ENCODE results near the gene KCNMA1. TPM values are rescaled to one million over a fixed set of nuclear protein-coding genes. Genes with fewer than 3 reads are reported as not detected.

KCNMA1 gene
- total RNA-seq, 1 experiment from 2014 or later, result 143 TPM

GRCh38 chr10:77664696-77665095 lies 27.1 kb upstream of the KCNMA1 start:
- POLR2A ChIA-PET (ENCODE audit: unreplicated experiment), result no interaction called here
- DNase-seq, result no peak
- no peak for ATAC-seq
- Histone ChIP-seq H3K4me2 (ENCODE audit: low read length) (no peak overlapping the region), H3K36me3 (ENCODE audit: low read depth, low read length) (no peaks in the 10 kb centered on the region), H3K27me3 (ENCODE audit: low read length) (peaks cover 19% of the 10 kb centered on the region; the same call in 1 of the 2 replicates), H2AFZ (ENCODE audit: low read length) (no peak overlapping the region), H3K9me2 (replicated peaks; ENCODE audit: low read length) (no peaks in the 10 kb centered on the region), H3K27ac (ENCODE audit: low read length) (no peak overlapping the region), H3K4me3 (ENCODE audit: low read length) (no peak overlapping the region), H3K9me3 (ENCODE audit: low read length) (no peaks in the 10 kb centered on the region), H3K9ac (ENCODE audit: low read length) (no peak overlapping the region), H4K20me1 (ENCODE audit: low read length) (no peaks in the 10 kb centered on the region), H3F3A (ENCODE audit: low read length, unreplicated experiment) (no peaks in the 10 kb centered on the region), H3K4me1 (ENCODE audit: insufficient read depth, low read length) (no peaks in the 10 kb centered on the region), H3K79me2 (ENCODE audit: low read length) (no peaks in the 10 kb centered on the region)
- TF ChIP-seq CTCF (conservative IDR thresholded peaks at IDR 0.05; ENCODE audit: low read depth, low read length), result no peak
- TF ChIP-seq EZH2 (IDR thresholded peaks at IDR 0.05; ENCODE audit: low read length, unreplicated experiment), result no peak
- intact Hi-C loops (cut with micrococcal nuclease), result no loop called here
- no TSS peak for BruUV-seq (replicated peaks)
- CTCF ChIA-PET, result no interaction called here

GRCh38 chr10:77664008-77664407 lies 26.4 kb upstream of the KCNMA1 start:
- intact Hi-C loops (cut with micrococcal nuclease), result no loop called here

GRCh38 chr10:77661674-77662073 lies 24.1 kb upstream of the KCNMA1 start:
- H3K4me3 ChIP-seq (ENCODE audit: low read length), result no peak overlapping the region
- no peak for DNase-seq
- ATAC-seq, result no peak
- H3K4me1 ChIP-seq (ENCODE audit: insufficient read depth, low read length), result no peaks in the 10 kb centered on the region
- peaks cover 19% of the 10 kb centered on the region; the same call in 1 of the 2 replicates for H3K27me3 ChIP-seq (ENCODE audit: low read length)
- TF ChIP-seq EZH2 (IDR thresholded peaks at IDR 0.05; ENCODE audit: low read length, unreplicated experiment), result no peak
- no peak for TF ChIP-seq EZH2phosphoT487 (IDR thresholded peaks at IDR 0.05; ENCODE audit: borderline replicate concordance, low read length)
- no peak for TF ChIP-seq CTCF (conservative IDR thresholded peaks at IDR 0.05; ENCODE audit: low read depth, low read length)
- H3K9me2 ChIP-seq (replicated peaks; ENCODE audit: low read length), result no peaks in the 10 kb centered on the region
- ChIA-PET CTCF (no interaction called here), POLR2A (ENCODE audit: unreplicated experiment) (no interaction called here)
- intact Hi-C loops (cut with micrococcal nuclease), result no loop called here
- H3K9me3 ChIP-seq (ENCODE audit: low read length), result peaks cover 14% of the 10 kb centered on the region
- H3K9ac ChIP-seq (ENCODE audit: low read length), result no peak overlapping the region
- H3K36me3 ChIP-seq (ENCODE audit: low read depth, low read length), result no peaks in the 10 kb centered on the region
- no peak overlapping the region for H3K27ac ChIP-seq (ENCODE audit: low read length)
- BruUV-seq (replicated peaks), result no TSS peak
- no peaks in the 10 kb centered on the region for H3K79me2 ChIP-seq (ENCODE audit: low read length)
- H3K4me2 ChIP-seq (ENCODE audit: low read length), result no peak overlapping the region
- no peak overlapping the region for H2AFZ ChIP-seq (ENCODE audit: low read length)
- no peaks in the 10 kb centered on the region for H4K20me1 ChIP-seq (ENCODE audit: low read length)
- no peaks in the 10 kb centered on the region for H3F3A ChIP-seq (ENCODE audit: low read length, unreplicated experiment)

More at GRCh38 chr10:77664008-77664407, 26.4 kb upstream of the KCNMA1 start:
- Histone ChIP-seq H3F3A (ENCODE audit: low read length, unreplicated experiment) (no peaks in the 10 kb centered on the region), H4K20me1 (ENCODE audit: low read length) (no peaks in the 10 kb centered on the region), H3K9me2 (replicated peaks; ENCODE audit: low read length) (no peaks in the 10 kb centered on the region), H3K79me2 (ENCODE audit: low read length) (no peaks in the 10 kb centered on the region), H3K4me1 (ENCODE audit: insufficient read depth, low read length) (no peaks in the 10 kb centered on the region), H3K36me3 (ENCODE audit: low read depth, low read length) (no peaks in the 10 kb centered on the region), H2AFZ (ENCODE audit: low read length) (no peak overlapping the region), H3K27ac (ENCODE audit: low read length) (no peak overlapping the region), H3K27me3 (ENCODE audit: low read length) (peaks cover 19% of the 10 kb centered on the region; the same call in 1 of the 2 replicates), H3K4me3 (ENCODE audit: low read length) (no peak overlapping the region), H3K4me2 (ENCODE audit: low read length) (no peak overlapping the region), H3K9me3 (ENCODE audit: low read length) (peaks cover 3% of the 10 kb centered on the region; the same call in 1 of the 2 replicates), H3K9ac (ENCODE audit: low read length) (no peak overlapping the region)
- ChIA-PET CTCF (no interaction called here), POLR2A (ENCODE audit: unreplicated experiment) (no interaction called here)
- no peak for ATAC-seq
- DNase-seq, result no peak
- BruUV-seq (replicated peaks), result no TSS peak
- TF ChIP-seq EZH2 (IDR thresholded peaks at IDR 0.05; ENCODE audit: low read length, unreplicated experiment), result no peak
- TF ChIP-seq EZH2phosphoT487 (IDR thresholded peaks at IDR 0.05; ENCODE audit: borderline replicate concordance, low read length), result no peak
- no peak for TF ChIP-seq CTCF (conservative IDR thresholded peaks at IDR 0.05; ENCODE audit: low read depth, low read length)

Measured in PC-3 (cell line).